Measurements from ENCODE around the gene RIPOR3.

Gene RIPOR3

GRCh38 chr20:50591233-50591852 is 100.0 kb downstream of the RIPOR3 start:
- FAIRE-seq (no peak), DNase-seq (ENCODE audit: insufficient read length, low spot score) (no peak)
- no peak for TF ChIP-seq CTCF (IDR thresholded peaks at IDR 0.05; ENCODE audit: insufficient read depth, missing control alignments)

GRCh38 chr20:50590348-50590664 is 101.0 kb downstream of the RIPOR3 start:
- TF ChIP-seq CTCF (IDR thresholded peaks at IDR 0.05; ENCODE audit: insufficient read depth, missing control alignments): no peak
- DNase-seq (ENCODE audit: insufficient read length, low spot score): no peak
- no peak for FAIRE-seq

- DNase-seq (ENCODE audit: insufficient read length, low spot score): no peak
- no peak for FAIRE-seq
- no peak for TF ChIP-seq CTCF (IDR thresholded peaks at IDR 0.05; ENCODE audit: insufficient read depth, missing control alignments)
Measured at GRCh38 chr20:50589548-50590347, 101.6 kb downstream of the RIPOR3 start.

GRCh38 chr20:50588034-50588736 is 103.2 kb downstream of the RIPOR3 start:
- DNase-seq (ENCODE audit: insufficient read length, low spot score) (peak; percentile 96), FAIRE-seq (no peak)
- peak; percentile 85 for TF ChIP-seq CTCF (IDR thresholded peaks at IDR 0.05; ENCODE audit: insufficient read depth, missing control alignments)

- no peak for FAIRE-seq
- no peak for TF ChIP-seq CTCF (IDR thresholded peaks at IDR 0.05; ENCODE audit: insufficient read depth, missing control alignments)
- DNase-seq (ENCODE audit: insufficient read length, low spot score): no peak
Measured at GRCh38 chr20:50587291-50587961, 103.9 kb downstream of the RIPOR3 start.

GRCh38 chr20:50586531-50587232 is 104.7 kb downstream of the RIPOR3 start:
- DNase-seq (ENCODE audit: insufficient read length, low spot score) (no peak), FAIRE-seq (no peak)
- TF ChIP-seq CTCF (IDR thresholded peaks at IDR 0.05; ENCODE audit: insufficient read depth, missing control alignments): no peak
